Measurements from ENCODE around the gene TARS2.
A peak's percentile ranks its signal among the peaks of the same experiment; 100 is the strongest.

The TARS2 gene

GRCh38 chr1:150507912-150508864, 21.0 kb downstream of the TARS2 start, which contains the start of gene ECM1:
ECM1 (plus strand) TSS chr1:150508109; CDS start chr1:150508210, 101 bp downstream.
- no peak for DNase-seq (ENCODE audit: low spot score)

GRCh38 chr1:150508982-150509381, 21.8 kb downstream of the TARS2 start:
- no peak for DNase-seq (ENCODE audit: low spot score)

- no peak for DNase-seq (ENCODE audit: low spot score)
Observed at GRCh38 chr1:150511551-150511950, 24.3 kb downstream of the TARS2 start.

GRCh38 chr1:150511985-150512660, 24.9 kb downstream of the TARS2 start:
- no peak for DNase-seq (ENCODE audit: low spot score)

GRCh38 chr1:150512846-150513245, 25.6 kb downstream of the TARS2 start:
- DNase-seq (ENCODE audit: low spot score), result no peak

GRCh38 chr1:150513351-150513791, 26.2 kb downstream of the TARS2 start:
- DNase-seq (ENCODE audit: low spot score), result no peak

GRCh38 chr1:150514260-150514659, 27.0 kb downstream of the TARS2 start:
- DNase-seq (ENCODE audit: low spot score), result no peak

GRCh38 chr1:150514913-150515327, 27.7 kb downstream of the TARS2 start:
- no peak for DNase-seq (ENCODE audit: low spot score)

- DNase-seq (ENCODE audit: low spot score), result peak; percentile 98
Observed at GRCh38 chr1:150515328-150516049, 28.3 kb downstream of the TARS2 start, which contains the start of gene FALEC. FALEC (plus strand) TSS chr1:150515752.

- DNase-seq (ENCODE audit: low spot score), result peak; percentile 40
Observed at GRCh38 chr1:150516050-150516591, 28.9 kb downstream of the TARS2 start.

- no peak for DNase-seq (ENCODE audit: low spot score)
Observed at GRCh38 chr1:150516616-150517015, 29.4 kb downstream of the TARS2 start.

- no peak for DNase-seq (ENCODE audit: low spot score)
Observed at GRCh38 chr1:150521196-150521968, 34.2 kb downstream of the TARS2 start.

- no peak for DNase-seq (ENCODE audit: low spot score)
Observed at GRCh38 chr1:150525348-150525747, 38.1 kb downstream of the TARS2 start.

- DNase-seq (ENCODE audit: low spot score), result no peak
Observed at GRCh38 chr1:150528196-150528595, 41.0 kb downstream of the TARS2 start.

GRCh38 chr1:150529017-150529416, 41.8 kb downstream of the TARS2 start:
- no peak for DNase-seq (ENCODE audit: low spot score)

GRCh38 chr1:150530491-150531159, 43.4 kb downstream of the TARS2 start:
- no peak for DNase-seq (ENCODE audit: low spot score)

- no peak for DNase-seq (ENCODE audit: low spot score)
Observed at GRCh38 chr1:150532860-150533259, 45.6 kb downstream of the TARS2 start.

- DNase-seq (ENCODE audit: low spot score), result no peak
Observed at GRCh38 chr1:150534002-150534401, 46.8 kb downstream of the TARS2 start.

GRCh38 chr1:150535511-150536287, 48.5 kb downstream of the TARS2 start:
- no peak for DNase-seq (ENCODE audit: low spot score)
